NCI-H69 (cell line): Measurements from ENCODE around the gene MAS1L.
"Not testable (repeated sequence)": the region's sequence is repeated elsewhere in the genome, so short reads cannot be mapped to it uniquely, and the experiment has no call there.

Experiments
- DNase-seq: peaks from one replicate; lab custom pipeline; 2025; lab: John Stamatoyannopoulos, UW

The MAS1L gene

DNA sequence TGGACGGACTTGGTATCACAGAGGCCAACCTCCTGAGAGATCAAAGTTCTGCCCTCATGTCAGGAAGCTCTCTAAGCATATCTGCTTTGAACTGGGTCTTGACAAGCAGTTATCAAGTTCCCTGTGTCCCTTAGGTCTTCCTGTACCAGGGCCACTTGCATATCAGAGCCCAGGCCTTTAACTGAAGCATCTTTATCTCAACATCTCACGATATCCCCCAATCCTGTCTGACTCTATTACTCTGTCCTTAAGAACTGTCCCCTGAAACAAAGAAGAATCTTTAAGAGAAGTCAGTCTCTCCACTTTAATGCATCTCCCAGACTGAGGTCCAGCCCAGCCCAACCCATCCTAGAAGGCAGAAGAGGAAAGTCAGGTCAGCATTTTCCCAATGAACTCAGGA is 8.2 kb downstream of the MAS1L start:
- DNase-seq: no peak

GRCh38 chr6:29478740-29479139 is 9.0 kb downstream of the MAS1L start:
- DNase-seq: no peak

GRCh38 chr6:29477923-29478450 is 9.8 kb downstream of the MAS1L start:
- no peak for DNase-seq

GRCh38 chr6:29474996-29475395 is 12.8 kb downstream of the MAS1L start:
- no peak for DNase-seq

DNA sequence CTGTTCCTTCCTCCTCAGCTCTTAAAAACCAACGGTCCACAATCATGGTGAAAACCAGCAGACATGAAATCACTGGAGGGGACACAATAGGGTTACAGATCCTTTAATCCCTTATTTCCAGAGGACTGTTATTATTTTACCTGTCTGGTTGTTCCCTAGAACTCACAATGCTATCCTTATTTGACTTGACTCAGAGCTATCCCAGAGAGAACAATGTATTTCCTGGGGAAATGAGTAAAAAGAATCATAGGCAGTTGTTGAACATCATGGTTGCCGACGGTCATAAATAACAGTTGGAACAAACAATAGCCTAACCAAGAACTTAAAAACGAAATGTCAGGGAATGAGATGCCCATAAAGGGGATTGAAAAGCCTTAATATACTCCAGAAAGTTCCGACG is 21.5 kb downstream of the MAS1L start:
- no peak for DNase-seq

DNA sequence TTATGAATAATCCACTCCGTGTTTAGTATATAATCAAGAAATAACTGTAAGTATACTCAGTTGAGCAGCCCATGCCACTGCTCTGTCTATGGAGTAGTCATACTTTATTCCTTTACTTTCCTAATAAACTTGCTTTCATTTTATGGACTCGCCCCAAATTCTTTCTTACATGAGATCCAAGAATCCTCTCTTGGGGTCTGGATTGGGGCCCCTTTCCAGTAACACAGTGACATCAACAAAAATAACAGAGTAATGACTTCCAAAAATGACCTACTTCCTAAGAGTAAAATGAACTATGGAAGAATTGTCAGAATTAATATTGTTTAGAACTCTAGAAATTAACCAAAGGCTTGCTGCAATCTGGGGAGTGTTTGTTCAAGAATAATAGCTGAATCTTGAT is 22.0 kb downstream of the MAS1L start:
- DNase-seq: no peak

GRCh38 chr6:29465279-29465678 is 22.5 kb downstream of the MAS1L start:
- no peak for DNase-seq

DNA sequence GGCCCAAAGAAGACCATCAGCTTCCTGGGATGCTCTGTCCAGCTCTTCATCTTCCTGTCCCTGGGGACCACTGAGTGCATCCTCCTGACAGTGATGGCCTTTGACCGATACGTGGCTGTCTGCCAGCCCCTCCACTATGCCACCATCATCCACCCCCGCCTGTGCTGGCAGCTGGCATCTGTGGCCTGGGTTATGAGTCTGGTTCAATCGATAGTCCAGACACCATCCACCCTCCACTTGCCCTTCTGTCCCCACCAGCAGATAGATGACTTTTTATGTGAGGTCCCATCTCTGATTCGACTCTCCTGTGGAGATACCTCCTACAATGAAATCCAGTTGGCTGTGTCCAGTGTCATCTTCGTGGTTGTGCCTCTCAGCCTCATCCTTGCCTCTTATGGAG is 25.7 kb downstream of the MAS1L start:
- no peak for DNase-seq

GRCh38 chr6:29461021-29461814 is 26.5 kb downstream of the MAS1L start:
- DNase-seq: no peak

GRCh38 chr6:29456971-29457370 is 30.8 kb downstream of the MAS1L start, which contains the start of the genes OR11A1 and OR2H1:
TSS of gene OR11A1 (minus strand) at chr6:29457071. CDS start at chr6:29427641, 29,430 bp downstream.
TSS of gene OR2H1 (plus strand) at chr6:29457155. CDS start at chr6:29461770, 4,615 bp downstream.
- no peak for DNase-seq

GRCh38 chr6:29451471-29452193 is 36.1 kb downstream of the MAS1L start:
- DNase-seq: no peak

GRCh38 chr6:29447670-29448069 is 40.1 kb downstream of the MAS1L start:
- no peak for DNase-seq

DNA sequence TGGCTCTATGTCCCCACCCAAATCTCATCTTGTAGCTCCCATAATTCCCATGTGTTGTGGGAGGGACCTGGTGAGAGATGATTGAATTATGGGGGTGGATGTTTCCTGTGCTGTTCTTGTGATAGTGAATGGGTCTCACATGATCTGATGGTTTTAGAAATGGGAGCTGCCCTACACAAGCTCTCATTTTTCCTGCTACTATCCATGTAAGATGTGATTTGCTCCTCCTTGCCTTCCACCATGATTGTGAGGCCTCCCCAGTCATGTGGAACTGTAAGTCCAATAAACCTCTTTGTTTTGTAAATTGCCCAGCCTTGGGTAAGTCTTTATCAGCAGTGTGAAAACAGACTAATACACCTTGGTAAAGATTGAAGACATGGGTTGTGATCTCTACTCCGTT is 43.7 kb downstream of the MAS1L start:
- DNase-seq: not testable (repeated sequence)

DNA sequence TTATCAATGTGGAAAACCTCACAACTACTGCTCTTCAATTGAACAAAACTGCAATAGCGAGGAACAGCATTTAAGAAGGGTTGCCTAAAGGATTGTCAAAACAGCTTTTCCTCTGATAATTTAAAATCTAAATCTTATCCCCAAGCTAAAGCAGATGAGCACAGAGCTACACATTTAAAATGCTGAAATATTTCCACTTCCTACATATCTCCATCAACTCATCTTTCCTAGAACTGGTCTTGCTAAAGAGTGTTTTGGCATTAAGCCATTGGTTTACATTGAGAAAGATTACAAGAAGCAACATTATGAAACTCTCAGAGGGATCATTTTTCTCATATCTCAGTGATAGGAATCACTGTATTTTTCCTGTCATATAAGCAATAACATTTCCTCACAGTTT is 45.0 kb downstream of the MAS1L start:
- DNase-seq: no peak

- no peak for DNase-seq
These were observed 48.8 kb downstream of the MAS1L start, which contains the start of gene OR10C1 for GRCh38 chr6:29439006-29439405. TSS of gene OR10C1 (plus strand) at chr6:29439306. CDS start at chr6:29440016, 710 bp downstream.

- not testable (repeated sequence) for DNase-seq
These were observed 51.0 kb downstream of the MAS1L start for GRCh38 chr6:29436730-29437129.
